Tibial nerve (tissue), 4 donors: Measurements from ENCODE around the gene S100A16. TPM values are rescaled to one million over a fixed set of nuclear protein-coding genes. Genes with fewer than 3 reads are reported as not detected.
"Not testable (repeated sequence)": the region's sequence is repeated elsewhere in the genome, so short reads cannot be mapped to it uniquely, and the experiment has no call there.

ENCODE experiments used
- DNase-seq, 2 donors: peaks; one replicate each; pipeline ENCODE4 v3.0.0-alpha.2; 2019; ENCODE audit warnings: low spot score in 2 of 2
- H3K27ac ChIP-seq, 4 donors: fragments of 200-600 bp; sonication (generic) in 3 of 4; one replicate each; pipeline ENCODE4 v1.5.1; 2017 to 2019; ENCODE audit warnings: mild to moderate bottlenecking in 1 of 4
- H3K27me3 ChIP-seq, 2 donors: fragments of 200-600 bp; sonication (generic) in 1 of 2; one replicate each; pipeline versions ENCODE4 v1.5.1 to v1.6.0; 2017 to 2019
- H3K36me3 ChIP-seq, 3 donors: fragments of 200-600 bp; sonication (generic); one replicate each; pipeline ENCODE4 v1.5.1; 2018 to 2019
- H3K4me1 ChIP-seq, 4 donors: fragments of 200-600 bp; sonication (generic) in 3 of 4; one replicate each; pipeline ENCODE4 v1.5.1; 2017 to 2019
- H3K4me3 ChIP-seq, 4 donors: fragments of 200-600 bp; sonication (generic) in 3 of 4; one replicate each; pipeline ENCODE4 v1.5.1; 2017 to 2019; ENCODE audit warnings: mild to moderate bottlenecking in 1 of 4, moderate library complexity in 1 of 4
- H3K9me3 ChIP-seq, 4 donors: fragments of 200-600 bp; sonication (generic) in 3 of 4; one replicate each; pipeline ENCODE4 v1.5.1; 2017 to 2019
- EP300 ChIP-seq, 2 donors: sonication (generic); formaldehyde crosslinking; IDR thresholded peaks; one replicate each; pipeline ENCODE4 v1.6.1; 2017; ENCODE audit warnings: antibody characterized with exemption in 2 of 2, mild to moderate bottlenecking in 1 of 2
- POLR2A ChIP-seq, 2 donors: fragments of 450-650 bp; IDR thresholded peaks; one replicate each; pipeline ENCODE4 v1.6.1; 2017; ENCODE audit warnings: antibody characterized with exemption in 2 of 2, mild to moderate bottlenecking in 2 of 2, moderate library complexity in 2 of 2
- WGBS, 2 donors: methylation state at CpG; one replicate each; pipeline ENCODE4 v1.1.5; 2018; 5-methylcytosine and 5-hydroxymethylcytosine counted together
- total RNA-seq, 4 donors: library from RNA; depleted of rRNA; stranded (reverse); fragments of >200 nt; gene quantifications; one replicate each; pipeline ENCODE4 v1.1.0, GENCODE V29; 2016
- TF ChIP-seq, protein P1 (sequence below), 5 experiments: fragments of 200-600 bp in 3 of 5; fragments of 450-650 bp in 2 of 5; sonication (generic) in 3 of 5; IDR thresholded peaks; one replicate each; pipeline ENCODE4 v1.5.1; 2016 to 2019; ENCODE audit warnings: antibody characterized with exemption in 5 of 5, mild to moderate bottlenecking in 3 of 5, moderate library complexity in 2 of 5

Gene S100A16
- total RNA-seq, 4 donors from 2014 or later, result 45.5 to 120 (median 77.1) TPM

DNA sequence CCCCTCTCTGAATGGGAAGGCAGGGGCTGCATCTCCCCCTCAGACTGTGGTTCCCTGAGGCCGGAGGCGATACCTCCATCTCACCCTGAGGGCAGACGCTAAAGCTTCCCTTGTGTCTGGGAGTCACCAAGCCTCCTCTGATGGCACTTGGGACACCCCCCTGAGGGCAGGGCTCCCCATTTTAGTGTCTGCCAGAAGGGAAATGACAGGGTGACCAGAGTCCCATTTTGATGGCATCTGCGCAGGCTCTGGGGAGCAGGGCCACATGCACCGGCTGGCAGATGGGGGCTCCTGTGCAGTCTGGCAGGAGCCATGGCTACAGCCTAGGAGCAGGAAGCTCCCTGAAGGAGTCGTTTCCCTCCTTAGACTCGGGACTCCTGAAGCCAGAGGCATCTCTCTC lies 48.9 kb downstream of the S100A16 start:
- Histone ChIP-seq H3K27ac (peak overlapping the region in 3 of 4 donors; percentile 0 to 99 (median 96)), H3K4me3 (no peak overlapping the region), H3K9me3 (no peaks in the 10 kb centered on the region), H3K4me1 (peaks cover 0 to 47% (median 34%) of the 10 kb centered on the region in 4 donors), H3K36me3 (no peaks in the 10 kb centered on the region), H3K27me3 (no peaks in the 10 kb centered on the region)
- 95 to 96% methylated on average over 7 of the region's 7 CpGs for WGBS, 2 donors
- TF ChIP-seq POLR2A (IDR thresholded peaks at IDR 0.05), result no peak
- TF ChIP-seq, protein P1, sequence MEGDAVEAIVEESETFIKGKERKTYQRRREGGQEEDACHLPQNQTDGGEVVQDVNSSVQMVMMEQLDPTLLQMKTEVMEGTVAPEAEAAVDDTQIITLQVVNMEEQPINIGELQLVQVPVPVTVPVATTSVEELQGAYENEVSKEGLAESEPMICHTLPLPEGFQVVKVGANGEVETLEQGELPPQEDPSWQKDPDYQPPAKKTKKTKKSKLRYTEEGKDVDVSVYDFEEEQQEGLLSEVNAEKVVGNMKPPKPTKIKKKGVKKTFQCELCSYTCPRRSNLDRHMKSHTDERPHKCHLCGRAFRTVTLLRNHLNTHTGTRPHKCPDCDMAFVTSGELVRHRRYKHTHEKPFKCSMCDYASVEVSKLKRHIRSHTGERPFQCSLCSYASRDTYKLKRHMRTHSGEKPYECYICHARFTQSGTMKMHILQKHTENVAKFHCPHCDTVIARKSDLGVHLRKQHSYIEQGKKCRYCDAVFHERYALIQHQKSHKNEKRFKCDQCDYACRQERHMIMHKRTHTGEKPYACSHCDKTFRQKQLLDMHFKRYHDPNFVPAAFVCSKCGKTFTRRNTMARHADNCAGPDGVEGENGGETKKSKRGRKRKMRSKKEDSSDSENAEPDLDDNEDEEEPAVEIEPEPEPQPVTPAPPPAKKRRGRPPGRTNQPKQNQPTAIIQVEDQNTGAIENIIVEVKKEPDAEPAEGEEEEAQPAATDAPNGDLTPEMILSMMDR (IDR thresholded peaks at IDR 0.05), result no peak
- no peak for TF ChIP-seq EP300 (IDR thresholded peaks at IDR 0.05)
- DNase-seq, result no peak

- H3K36me3 ChIP-seq, result no peaks in the 10 kb centered on the region
- no peaks in the 10 kb centered on the region for H3K9me3 ChIP-seq
- no peak overlapping the region for H3K27ac ChIP-seq
- H3K27me3 ChIP-seq, result no peaks in the 10 kb centered on the region
- TF ChIP-seq, protein P1 (IDR thresholded peaks at IDR 0.05), result no peak
- TF ChIP-seq EP300 (IDR thresholded peaks at IDR 0.05), result no peak
- DNase-seq, result no peak
- 65 to 81% methylated on average over 5 to 6 of the region's 6 CpGs for WGBS, 2 donors
- H3K4me3 ChIP-seq, result no peak overlapping the region
- H3K4me1 ChIP-seq, result peaks cover 0 to 42% (median 33%) of the 10 kb centered on the region in 4 donors
Observed at GRCh38 chr1:153563483-153563901, 49.4 kb downstream of the S100A16 start.

GRCh38 chr1:153562021-153562420 lies 50.9 kb downstream of the S100A16 start:
- H3K9me3 ChIP-seq, DNase-seq, H3K27me3 ChIP-seq, H3K27ac ChIP-seq, H3K4me3 ChIP-seq, H3K36me3 ChIP-seq: not testable (repeated sequence)
- 94 to 96% methylated on average over 3 of the region's 3 CpGs for WGBS, 2 donors
- peaks cover 0 to 27% (median 18%) of the 10 kb centered on the region in 4 donors for H3K4me1 ChIP-seq

GRCh38 chr1:153561466-153561985 lies 51.4 kb downstream of the S100A16 start:
- Histone ChIP-seq H3K27ac (no peak overlapping the region), H3K4me1 (peaks cover 0 to 22% (median 14%) of the 10 kb centered on the region in 4 donors), H3K4me3 (no peak overlapping the region), H3K27me3 (no peaks in the 10 kb centered on the region), H3K36me3 (no peaks in the 10 kb centered on the region), H3K9me3 (no peaks in the 10 kb centered on the region)
- TF ChIP-seq, protein P1 (IDR thresholded peaks at IDR 0.05), result no peak
- no peak for TF ChIP-seq POLR2A (IDR thresholded peaks at IDR 0.05)
- TF ChIP-seq EP300 (IDR thresholded peaks at IDR 0.05), result no peak
- WGBS, 2 donors, result 95 to 97% methylated on average over 3 of the region's 3 CpGs
- DNase-seq, result no peak

DNA sequence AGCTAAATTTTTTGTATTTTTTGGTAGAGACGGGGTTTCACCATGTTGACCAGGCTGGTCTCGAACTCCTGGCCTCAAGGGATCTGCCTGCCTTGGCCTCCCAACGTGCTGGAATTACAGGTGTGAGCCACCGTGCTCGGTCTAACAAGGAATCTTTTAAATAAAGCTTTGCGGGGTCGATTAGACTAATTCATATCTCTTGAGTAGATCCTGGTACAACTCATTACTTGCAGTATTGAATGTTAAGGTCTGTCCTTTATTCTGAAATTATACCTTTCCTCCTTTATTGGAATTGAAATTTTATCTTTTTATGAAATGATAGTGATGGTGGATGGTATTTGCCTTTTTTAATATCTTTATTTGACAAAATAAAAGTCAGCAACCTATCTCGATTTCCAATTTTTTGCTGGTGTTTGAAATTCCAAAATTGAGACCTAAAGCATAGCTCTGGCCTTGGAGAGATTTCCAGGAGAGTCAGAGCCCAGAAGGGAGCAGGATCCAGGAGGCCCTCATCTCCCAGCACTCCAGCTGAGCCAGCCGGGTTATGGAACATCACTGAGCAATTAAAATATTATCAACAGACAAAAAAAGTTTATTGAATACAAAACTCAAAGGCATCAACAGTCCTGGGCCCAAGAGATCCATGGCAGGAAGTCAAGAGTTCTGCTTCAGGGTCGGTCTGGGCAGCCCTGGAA lies 52.0 kb downstream of the S100A16 start:
- no peak overlapping the region for H3K4me3 ChIP-seq
- no peak for DNase-seq
- TF ChIP-seq, protein P1 (IDR thresholded peaks at IDR 0.05), result no peak
- TF ChIP-seq EP300 (IDR thresholded peaks at IDR 0.05) (no peak), POLR2A (IDR thresholded peaks at IDR 0.05) (no peak)
- H3K36me3 ChIP-seq, result no peaks in the 10 kb centered on the region
- H3K27me3 ChIP-seq, result no peaks in the 10 kb centered on the region
- no peaks in the 10 kb centered on the region for H3K9me3 ChIP-seq
- WGBS, 2 donors, result 82 to 91% methylated on average over 10 of the region's 10 CpGs
- H3K4me1 ChIP-seq, result peaks cover 0 to 16% (median 8%) of the 10 kb centered on the region in 4 donors
- no peak overlapping the region for H3K27ac ChIP-seq
